HG03354 (cell line): ENCODE results near the gene POLA2.
"Not testable (repeated sequence)": the region's sequence is repeated elsewhere in the genome, so short reads cannot be mapped to it uniquely, and the experiment has no call there.

Experiments
- ATAC-seq: cut with Tn5 transposase; IDR thresholded peaks from one replicate; pipeline ENCODE4 v1.9.1; 2021; ENCODE audit warnings: mild to moderate bottlenecking; ENCODE audit not compliant: unreplicated experiment, poor library complexity, severe bottlenecking

The POLA2 gene

DNA sequence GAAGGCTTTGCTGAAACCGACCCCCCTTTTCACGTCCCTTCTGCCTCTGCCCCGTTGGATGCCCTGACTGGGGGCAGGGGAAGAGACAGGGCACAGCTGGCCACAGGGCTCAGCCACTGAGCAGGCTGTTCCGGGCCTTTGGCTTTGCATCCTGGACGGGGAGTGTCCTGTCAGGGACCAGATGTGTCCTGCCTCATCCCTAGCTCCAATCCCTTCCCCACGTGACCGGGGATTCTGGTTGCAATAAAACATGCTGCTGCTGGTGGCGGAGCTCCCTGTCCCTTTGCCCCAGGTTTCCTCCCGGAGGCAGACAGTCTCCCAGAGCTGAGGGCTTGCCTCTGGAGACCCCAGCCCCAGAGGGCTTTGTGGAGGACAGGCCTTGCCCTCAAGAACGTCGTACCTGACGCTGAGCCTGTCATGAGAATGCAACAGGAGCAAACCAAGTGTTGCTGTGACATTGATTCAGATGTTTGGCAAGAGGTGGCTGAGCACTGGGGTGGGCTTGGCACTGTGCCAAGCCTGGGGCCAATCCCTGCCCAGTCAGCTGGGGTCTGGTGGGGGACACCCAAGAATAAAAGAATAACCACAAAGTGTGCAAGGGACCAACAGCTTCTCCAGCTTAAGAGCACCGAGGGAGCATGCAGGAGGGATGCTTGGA is 60.2 kb downstream of the POLA2 start:
- no peak for ATAC-seq

- ATAC-seq = no peak
Measured at GRCh38 chr11:65323813-65324212, 62.1 kb downstream of the POLA2 start.

- no peak for ATAC-seq
Measured at GRCh38 chr11:65325435-65325834, 63.7 kb downstream of the POLA2 start.

GRCh38 chr11:65327021-65327420 is 65.3 kb downstream of the POLA2 start:
- no peak for ATAC-seq

DNA sequence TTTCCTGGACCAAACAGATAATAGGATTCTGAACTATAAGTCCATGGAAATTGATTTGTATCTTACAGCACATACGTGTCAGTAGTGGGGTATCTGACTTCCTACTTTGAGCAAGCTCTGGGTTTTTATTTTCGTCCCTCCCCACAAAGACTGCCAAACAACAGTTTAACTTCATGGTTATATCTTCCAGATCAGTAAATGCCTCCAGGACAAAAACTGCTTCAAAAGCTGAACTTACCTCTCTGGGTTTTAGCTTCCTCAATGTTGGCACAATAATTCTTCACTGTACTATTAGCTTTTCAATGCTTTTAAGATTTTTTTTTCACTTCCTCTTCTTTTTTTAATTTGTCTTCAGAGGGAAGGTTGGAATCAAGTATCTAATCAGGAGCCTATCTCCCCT is 67.7 kb downstream of the POLA2 start:
- ATAC-seq = no peak

GRCh38 chr11:65329944-65330403 is 68.2 kb downstream of the POLA2 start:
- ATAC-seq = no peak

DNA sequence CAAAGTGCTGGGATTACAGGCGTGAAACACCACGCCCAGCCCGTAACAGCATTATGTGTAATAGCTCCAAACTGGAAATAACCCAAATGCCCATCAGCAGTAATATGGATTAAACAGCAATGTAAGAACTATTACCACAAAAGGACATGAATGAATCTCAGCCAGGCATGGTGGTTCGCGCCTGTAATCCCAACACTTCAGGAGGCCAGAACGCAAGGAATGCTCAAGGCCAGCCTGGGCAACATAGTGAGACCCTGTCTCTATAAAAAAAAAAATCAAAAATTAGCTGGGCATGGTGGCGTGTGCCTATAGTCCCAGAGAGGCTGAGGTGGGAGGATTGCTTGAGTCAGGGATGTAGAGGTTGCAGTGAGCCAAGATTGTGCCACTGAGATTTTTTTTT is 68.8 kb downstream of the POLA2 start:
- ATAC-seq = no peak

- not testable (repeated sequence) for ATAC-seq
Measured at GRCh38 chr11:65332591-65332990, 70.8 kb downstream of the POLA2 start.

DNA sequence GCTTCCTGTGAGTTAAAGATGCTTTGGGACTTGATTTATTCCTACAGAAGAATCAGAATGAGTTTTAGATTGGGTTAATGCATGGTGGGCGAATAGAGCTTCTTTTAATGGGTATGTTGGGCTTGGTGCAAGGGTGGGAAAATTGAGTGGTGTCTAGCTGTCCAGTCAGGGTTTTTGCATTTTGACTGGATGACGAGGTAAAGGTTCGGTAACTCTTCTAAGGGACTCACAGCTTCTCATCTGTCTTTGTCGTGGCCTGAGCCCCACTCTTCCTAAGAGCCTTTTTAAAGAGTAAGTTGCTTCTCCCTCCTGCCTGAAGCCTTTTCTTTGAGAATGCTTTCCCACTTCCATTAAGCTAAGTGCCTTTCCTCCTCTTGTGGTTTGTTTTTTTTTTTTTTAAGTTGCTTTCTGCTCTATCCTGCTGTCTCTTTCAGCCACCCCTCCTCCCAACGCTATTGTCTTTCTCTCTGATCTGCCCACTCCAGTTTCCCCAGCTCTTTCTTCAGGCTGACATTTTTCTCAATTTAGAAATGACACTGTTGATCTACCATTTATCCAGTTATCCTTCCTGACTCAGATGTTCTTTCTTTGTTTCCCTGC is 73.0 kb downstream of the POLA2 start:
- no peak for ATAC-seq

- no peak for ATAC-seq
Measured at GRCh38 chr11:65338676-65339075, 76.9 kb downstream of the POLA2 start.

- ATAC-seq = no peak
Measured at GRCh38 chr11:65340226-65340625, 78.5 kb downstream of the POLA2 start.

- no peak for ATAC-seq
Measured at GRCh38 chr11:65341856-65342255, 80.1 kb downstream of the POLA2 start.
